Esophagus muscularis mucosa (tissue), 3 donors: ENCODE results near the gene STX1A.

Experiments used
- POLR2A ChIP-seq: fragments of 450-650 bp; IDR thresholded peaks from one replicate; pipeline ENCODE4 v1.6.1; 2017; ENCODE audit warnings: antibody characterized with exemption, moderate library complexity, mild to moderate bottlenecking, low read depth
- TF ChIP-seq, protein P1 (sequence below), 3 experiments: fragments of 200-600 bp in 2 of 3; fragments of 450-650 bp in 1 of 3; sonication (generic) in 2 of 3; IDR thresholded peaks; one replicate each; pipeline ENCODE4 v1.5.1; 2017 to 2019; ENCODE audit warnings: antibody characterized with exemption in 3 of 3, mild to moderate bottlenecking in 2 of 3, moderate library complexity in 1 of 3

DNA sequence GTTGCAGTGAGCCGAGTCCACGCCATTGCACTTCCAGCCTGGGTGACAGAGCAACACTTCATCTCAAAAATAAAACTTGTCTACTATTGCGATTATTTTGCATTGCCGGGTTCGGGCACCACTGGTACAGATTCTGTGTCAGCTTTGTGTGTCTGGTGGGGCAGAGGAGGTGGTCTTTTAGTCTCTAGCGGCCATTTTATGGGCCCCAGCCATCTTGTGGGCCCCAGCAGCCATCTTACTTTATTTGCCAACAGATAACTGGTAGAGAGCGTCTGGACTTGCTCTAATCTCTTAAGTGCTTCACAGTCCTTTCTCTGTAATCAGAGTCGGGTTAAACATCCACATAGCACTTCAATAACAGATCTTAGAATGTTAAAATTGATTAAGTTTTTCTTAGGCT is 31.2 kb downstream of the STX1A start:
- TF ChIP-seq, protein P1, sequence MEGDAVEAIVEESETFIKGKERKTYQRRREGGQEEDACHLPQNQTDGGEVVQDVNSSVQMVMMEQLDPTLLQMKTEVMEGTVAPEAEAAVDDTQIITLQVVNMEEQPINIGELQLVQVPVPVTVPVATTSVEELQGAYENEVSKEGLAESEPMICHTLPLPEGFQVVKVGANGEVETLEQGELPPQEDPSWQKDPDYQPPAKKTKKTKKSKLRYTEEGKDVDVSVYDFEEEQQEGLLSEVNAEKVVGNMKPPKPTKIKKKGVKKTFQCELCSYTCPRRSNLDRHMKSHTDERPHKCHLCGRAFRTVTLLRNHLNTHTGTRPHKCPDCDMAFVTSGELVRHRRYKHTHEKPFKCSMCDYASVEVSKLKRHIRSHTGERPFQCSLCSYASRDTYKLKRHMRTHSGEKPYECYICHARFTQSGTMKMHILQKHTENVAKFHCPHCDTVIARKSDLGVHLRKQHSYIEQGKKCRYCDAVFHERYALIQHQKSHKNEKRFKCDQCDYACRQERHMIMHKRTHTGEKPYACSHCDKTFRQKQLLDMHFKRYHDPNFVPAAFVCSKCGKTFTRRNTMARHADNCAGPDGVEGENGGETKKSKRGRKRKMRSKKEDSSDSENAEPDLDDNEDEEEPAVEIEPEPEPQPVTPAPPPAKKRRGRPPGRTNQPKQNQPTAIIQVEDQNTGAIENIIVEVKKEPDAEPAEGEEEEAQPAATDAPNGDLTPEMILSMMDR (IDR thresholded peaks at IDR 0.05), result no peak
- TF ChIP-seq POLR2A, result no peak
